Activated naive CD4-positive, alpha-beta T cell treated with anti-CD3 and anti-CD28 coated beads, Interleukin-2, amount 10 ng/mL, durations not matched to agents 7 days and 5 days (primary cell): ENCODE data around the gene SLC6A8.
"Not testable (repeated sequence)": the region's sequence is repeated elsewhere in the genome, so short reads cannot be mapped to it uniquely, and the experiment has no call there.

ENCODE experiments used
- CTCF ChIA-PET: fragments of 350-600 bp; sonication (Branson Sonifier 250); formaldehyde crosslinking; loops from one replicate; lab custom pipeline; 2021; ENCODE audit warnings: antibody characterized with exemption; lab: Charles Lee
- DNase-seq: peaks from one replicate; pipeline ENCODE4 v3.0.0-alpha.2; 2020
- H3K27ac Mint-ChIP-seq: one replicate; pipeline ENCODE4 v1.8.0; 2021; ENCODE audit warnings: mild to moderate bottlenecking, moderate library complexity, mixed read lengths
- H3K27me3 Mint-ChIP-seq: one replicate; pipeline ENCODE4 v1.8.0; 2021; ENCODE audit warnings: mild to moderate bottlenecking, mixed read lengths
- H3K36me3 Mint-ChIP-seq: one replicate; pipeline ENCODE4 v1.8.0; 2021; ENCODE audit warnings: mixed read lengths
- H3K4me1 Mint-ChIP-seq: one replicate; pipeline ENCODE4 v1.8.0; 2021; ENCODE audit warnings: mixed read lengths
- H3K4me3 Mint-ChIP-seq: one replicate; pipeline ENCODE4 v1.8.0; 2021; ENCODE audit warnings: mild to moderate bottlenecking, moderate library complexity, mixed read lengths
- H3K9me3 Mint-ChIP-seq: one replicate; pipeline ENCODE4 v1.8.0; 2021; ENCODE audit warnings: mixed read lengths

SLC6A8 gene

DNA sequence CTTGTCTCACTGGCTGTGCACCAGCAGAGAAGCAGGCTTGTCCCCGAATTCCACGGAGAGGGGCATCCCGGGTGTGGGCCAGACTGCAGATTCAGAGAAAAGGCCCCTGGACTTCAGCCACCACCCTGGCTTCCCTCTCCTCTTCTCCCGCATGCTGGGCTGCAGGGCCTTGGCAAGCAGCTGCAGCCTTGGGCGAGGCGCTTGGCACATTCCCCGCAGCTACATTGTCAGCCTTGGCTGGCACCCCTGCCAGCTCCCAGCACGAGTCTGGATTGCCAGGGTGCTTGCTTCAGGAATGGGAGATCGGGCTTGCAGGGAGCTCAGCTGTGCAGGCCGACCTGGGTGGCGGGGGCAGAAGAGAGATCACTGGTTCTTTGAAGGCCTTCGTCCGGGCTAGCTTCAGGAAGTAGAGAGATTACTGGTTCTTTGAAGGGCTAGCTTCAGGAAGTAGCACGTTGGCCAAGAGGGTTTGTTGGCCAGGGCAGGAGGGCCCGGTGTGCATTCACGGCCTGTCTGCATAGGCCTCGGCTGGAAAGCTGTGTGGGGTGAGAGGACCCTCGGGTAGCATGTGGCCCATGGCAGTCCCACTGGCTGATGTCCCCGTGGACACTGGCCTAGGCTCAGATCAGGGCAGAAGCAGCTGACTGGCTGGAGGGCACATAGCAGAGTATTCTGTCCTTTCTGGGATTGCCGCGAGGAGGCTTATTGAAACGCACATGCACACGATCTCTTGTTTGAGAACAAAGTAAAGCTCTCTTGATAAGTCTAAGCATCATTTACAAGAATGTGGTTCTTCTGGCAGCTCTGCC lies 39.6 kb downstream of the SLC6A8 start:
- no peak for DNase-seq
- Mint-ChIP-seq H3K4me1 (peaks cover 41% of the 10 kb centered on the region), H3K27me3 (no peaks in the 10 kb centered on the region), H3K27ac (peak overlapping the region; percentile 76), H3K4me3 (peak overlapping the region; percentile 67), H3K9me3 (peaks cover 9% of the 10 kb centered on the region), H3K36me3 (peaks cover 26% of the 10 kb centered on the region)
- CTCF ChIA-PET: no interaction called here

DNA sequence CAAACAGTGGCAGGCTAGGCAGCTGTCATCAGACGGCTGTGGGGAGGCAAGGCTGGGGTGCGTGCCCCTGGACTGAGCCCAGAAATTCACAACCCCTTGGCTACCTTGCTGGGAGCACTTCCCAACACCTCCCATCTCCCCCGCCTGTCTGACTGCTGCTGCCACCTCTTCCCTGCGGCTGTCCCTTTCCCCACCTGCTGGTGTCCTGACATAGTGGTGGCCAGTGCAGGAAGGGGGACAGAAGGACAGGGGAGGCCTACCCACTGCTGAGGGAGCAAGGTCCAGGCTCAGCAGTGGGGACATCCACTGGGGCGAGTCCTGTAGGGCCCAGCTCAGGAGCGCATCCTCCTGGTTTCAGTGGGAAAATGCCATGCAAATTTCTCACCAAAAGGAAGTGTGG lies 40.4 kb downstream of the SLC6A8 start:
- Mint-ChIP-seq H3K4me3 (peak overlapping the region; percentile 33), H3K4me1 (peaks cover 36% of the 10 kb centered on the region), H3K9me3 (peaks cover 9% of the 10 kb centered on the region), H3K27me3 (no peaks in the 10 kb centered on the region), H3K27ac (no peak overlapping the region), H3K36me3 (peaks cover 24% of the 10 kb centered on the region)
- CTCF ChIA-PET: no interaction called here
- no peak for DNase-seq

DNA sequence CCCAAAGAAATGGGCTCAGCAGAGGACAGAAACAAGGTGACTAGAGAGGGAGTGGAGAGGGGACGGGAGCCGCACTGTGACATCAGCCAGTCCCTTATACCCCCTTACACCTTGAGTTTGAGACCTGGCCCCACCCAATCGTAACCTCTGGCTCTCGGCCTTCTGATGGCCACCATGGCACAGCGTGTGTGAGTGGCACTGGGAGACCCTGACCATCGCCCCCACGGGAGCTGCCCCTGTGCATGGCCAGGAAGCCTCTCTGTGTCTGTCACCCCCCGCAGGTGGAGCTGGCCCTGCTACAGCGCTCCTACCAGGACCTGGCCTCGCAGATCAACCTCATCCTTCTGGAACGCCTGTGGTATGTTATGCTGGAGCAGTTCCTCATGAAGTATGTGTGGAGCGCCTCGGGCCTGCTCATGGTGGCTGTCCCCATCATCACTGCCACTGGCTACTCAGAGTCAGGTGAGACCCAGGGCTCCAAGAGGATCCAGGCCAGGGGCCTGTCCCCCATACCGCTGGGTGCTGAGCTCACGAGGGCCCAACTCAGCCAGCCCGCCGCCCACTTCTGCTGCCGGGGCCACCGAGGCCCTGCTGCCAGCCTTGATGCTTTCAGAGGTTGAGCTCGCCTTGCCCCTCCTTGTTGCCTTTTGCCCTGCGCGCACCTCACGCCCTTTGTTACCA lies 41.4 kb downstream of the SLC6A8 start:
- no peak overlapping the region for H3K4me3 Mint-ChIP-seq
- peaks cover 9% of the 10 kb centered on the region for H3K9me3 Mint-ChIP-seq
- no peak overlapping the region for H3K27ac Mint-ChIP-seq
- peaks cover 27% of the 10 kb centered on the region for H3K36me3 Mint-ChIP-seq
- peaks cover 36% of the 10 kb centered on the region for H3K4me1 Mint-ChIP-seq
- CTCF ChIA-PET: no interaction called here
- H3K27me3 Mint-ChIP-seq: no peaks in the 10 kb centered on the region
- DNase-seq: no peak

DNA sequence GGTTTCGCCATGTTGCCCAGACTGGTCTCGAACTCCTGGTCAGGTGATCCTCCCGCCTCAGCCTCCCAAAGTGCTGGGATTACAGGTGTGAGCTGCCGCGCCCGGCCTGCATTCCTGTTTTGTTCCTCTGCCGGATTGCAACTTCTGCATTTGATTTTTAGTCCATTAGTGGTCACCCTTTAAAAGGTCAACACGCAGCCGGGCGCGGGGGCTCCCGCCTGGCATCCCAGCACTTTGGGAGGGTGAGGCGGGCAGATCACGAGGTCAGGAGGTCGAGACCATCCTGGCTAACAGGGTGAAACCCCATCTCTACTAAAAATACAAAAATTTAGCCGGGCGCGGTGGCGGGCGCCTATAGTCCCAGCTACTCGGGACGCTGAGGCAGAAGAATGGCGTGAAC lies 42.4 kb downstream of the SLC6A8 start:
- H3K4me3 Mint-ChIP-seq, CTCF ChIA-PET: not testable (repeated sequence)
- H3K9me3 Mint-ChIP-seq: peaks cover 12% of the 10 kb centered on the region

DNA sequence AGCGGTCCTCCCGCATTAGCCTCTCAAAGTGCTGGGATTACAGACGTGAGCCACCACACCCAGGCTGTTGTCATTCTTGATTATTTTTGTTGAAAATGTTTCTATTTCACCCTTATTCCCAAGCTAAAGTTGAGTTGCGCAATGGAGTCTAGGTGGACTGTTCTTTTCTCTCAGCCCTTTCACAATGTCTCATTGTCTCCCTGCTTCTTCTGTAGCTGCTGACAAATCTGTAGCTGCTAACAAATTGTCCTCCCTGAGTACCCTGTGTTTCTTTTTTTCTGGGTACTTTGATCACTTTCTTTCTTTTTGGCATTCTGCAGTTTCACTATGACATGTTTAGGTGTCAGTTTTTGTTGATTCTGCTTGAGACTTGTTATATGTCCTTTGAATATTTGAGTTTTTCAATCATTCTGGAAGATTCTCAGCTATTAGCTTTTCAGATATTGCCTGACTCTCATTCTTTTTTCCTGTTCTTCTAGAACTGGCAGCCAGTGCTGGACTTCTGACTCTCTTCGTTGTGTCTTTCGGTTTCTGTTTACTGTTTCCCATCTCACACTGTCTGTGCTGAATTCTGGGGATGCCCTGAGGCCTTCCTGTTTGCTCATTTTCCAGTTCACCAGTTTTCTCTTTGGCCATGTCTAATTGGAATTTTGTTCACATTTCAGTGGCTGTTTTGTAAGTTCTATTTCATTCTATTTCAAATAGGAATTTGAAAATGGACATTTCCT lies 43.6 kb downstream of the SLC6A8 start:
- Mint-ChIP-seq H3K4me1 (peaks cover 44% of the 10 kb centered on the region), H3K27ac (peak overlapping the region; percentile 82), H3K9me3 (peaks cover 12% of the 10 kb centered on the region), H3K4me3 (no peak overlapping the region), H3K27me3 (no peaks in the 10 kb centered on the region), H3K36me3 (peaks cover 36% of the 10 kb centered on the region)
- DNase-seq: no peak
- CTCF ChIA-PET: no interaction called here

More for the DNA sequence above, 42.4 kb downstream of the SLC6A8 start:
- not testable (repeated sequence) for H3K27me3 Mint-ChIP-seq, H3K27ac Mint-ChIP-seq, DNase-seq
- peaks cover 40% of the 10 kb centered on the region for H3K4me1 Mint-ChIP-seq
- peaks cover 34% of the 10 kb centered on the region for H3K36me3 Mint-ChIP-seq

DNA sequence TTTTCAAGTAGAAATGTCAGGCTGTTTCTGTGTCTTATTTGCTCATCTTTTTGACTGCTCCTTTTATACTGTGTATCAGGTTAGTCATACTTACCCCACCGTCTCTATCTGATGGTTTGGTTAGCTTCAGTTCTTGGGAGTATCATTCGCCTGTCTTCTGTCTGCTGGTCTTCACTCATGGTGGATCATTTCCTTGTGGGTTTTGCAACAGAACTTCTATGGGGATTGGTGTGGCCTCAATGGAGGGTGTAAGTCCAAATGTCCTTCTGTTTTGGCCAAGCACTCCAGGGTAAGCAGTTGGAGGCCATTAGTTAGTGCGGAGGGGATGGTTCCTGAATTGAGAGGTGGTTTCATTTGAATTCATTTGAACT lies 44.1 kb downstream of the SLC6A8 start:
- peaks cover 12% of the 10 kb centered on the region for H3K9me3 Mint-ChIP-seq
- peaks cover 40% of the 10 kb centered on the region for H3K36me3 Mint-ChIP-seq
- peak overlapping the region; percentile 44 for H3K27ac Mint-ChIP-seq
- peaks cover 41% of the 10 kb centered on the region for H3K4me1 Mint-ChIP-seq
- CTCF ChIA-PET: no interaction called here
- H3K4me3 Mint-ChIP-seq: no peak overlapping the region
- no peak for DNase-seq
- H3K27me3 Mint-ChIP-seq: no peaks in the 10 kb centered on the region

DNA sequence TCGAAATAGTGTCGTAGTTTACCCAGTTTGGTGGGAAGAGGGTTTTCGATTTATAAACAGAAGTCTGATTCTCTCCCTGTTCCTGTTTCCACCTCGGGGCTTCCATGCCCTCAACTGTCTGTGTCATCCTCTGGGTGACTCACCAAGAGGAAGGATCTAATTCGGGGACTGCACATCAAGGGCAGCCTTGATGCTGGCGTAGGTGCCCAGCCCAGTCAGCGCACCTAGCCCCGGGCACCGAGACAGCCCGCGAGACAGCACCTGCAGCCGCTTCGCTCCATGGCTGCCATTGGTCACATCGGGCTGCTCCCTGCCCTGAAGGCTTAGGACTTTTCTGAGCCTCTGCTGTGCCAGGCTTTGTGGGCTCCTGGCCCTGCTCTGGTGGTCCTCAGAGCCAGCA lies 44.7 kb downstream of the SLC6A8 start:
- no peak for DNase-seq
- H3K27me3 Mint-ChIP-seq: no peaks in the 10 kb centered on the region
- peaks cover 12% of the 10 kb centered on the region for H3K9me3 Mint-ChIP-seq
- peaks cover 40% of the 10 kb centered on the region for H3K36me3 Mint-ChIP-seq
- CTCF ChIA-PET: no interaction called here
- H3K27ac Mint-ChIP-seq: peak overlapping the region; percentile 49
- H3K4me1 Mint-ChIP-seq: peaks cover 35% of the 10 kb centered on the region
- no peak overlapping the region for H3K4me3 Mint-ChIP-seq

DNA sequence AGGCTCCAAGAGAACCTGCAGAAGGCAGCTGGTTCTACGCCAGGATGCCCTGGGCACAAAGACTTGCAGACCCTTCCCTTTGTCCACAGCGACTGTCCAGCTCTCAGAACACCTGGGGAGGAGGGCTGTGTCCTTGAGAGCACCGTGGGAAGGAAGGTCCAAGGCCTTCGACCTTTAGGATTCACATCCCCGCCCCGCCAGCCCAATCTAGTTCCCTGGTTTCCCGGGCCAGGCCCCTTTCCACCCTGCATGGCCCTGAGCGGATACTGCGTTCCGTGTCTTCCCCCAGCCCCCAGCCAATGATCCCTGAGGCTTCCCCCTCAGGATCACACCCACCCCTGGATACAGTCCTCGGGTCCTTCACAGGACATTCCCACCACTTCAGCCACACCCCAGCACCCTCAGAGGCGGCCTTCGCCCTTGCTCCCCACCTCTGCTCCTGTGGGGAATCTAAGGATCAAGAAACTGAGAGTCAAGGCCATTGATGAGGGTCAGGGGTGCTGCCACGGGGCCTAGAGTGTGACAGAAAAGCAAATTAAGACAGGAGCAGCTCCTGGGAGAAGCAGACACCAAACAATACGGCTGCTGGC lies 46.0 kb downstream of the SLC6A8 start:
- CTCF ChIA-PET: no interaction called here
- Mint-ChIP-seq H3K27me3 (no peaks in the 10 kb centered on the region), H3K4me1 (peaks cover 27% of the 10 kb centered on the region), H3K36me3 (peaks cover 38% of the 10 kb centered on the region), H3K4me3 (no peak overlapping the region), H3K9me3 (peaks cover 12% of the 10 kb centered on the region), H3K27ac (no peak overlapping the region)
- no peak for DNase-seq

DNA sequence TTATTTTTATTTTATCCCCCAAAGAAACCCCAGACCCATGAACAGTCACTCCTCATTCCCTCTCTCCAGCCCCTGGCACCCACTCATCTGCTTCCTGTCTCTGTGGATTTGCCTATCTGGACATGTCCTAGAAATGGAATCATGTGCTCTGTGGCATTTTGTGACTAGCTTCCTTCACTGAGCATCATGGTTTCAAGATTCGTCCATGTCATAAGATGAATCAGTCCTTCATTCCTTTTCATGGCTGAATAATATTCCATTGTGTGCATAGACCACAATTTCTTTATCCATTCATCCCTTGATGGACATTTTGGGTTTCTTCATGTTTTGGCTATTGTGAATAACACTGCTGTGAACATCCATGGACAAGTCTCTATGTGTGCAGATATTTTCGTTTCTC lies 47.1 kb downstream of the SLC6A8 start:
- CTCF ChIA-PET: no interaction called here
- no peak overlapping the region for H3K4me3 Mint-ChIP-seq
- peaks cover 34% of the 10 kb centered on the region for H3K36me3 Mint-ChIP-seq
- peak overlapping the region; percentile 31 for H3K27ac Mint-ChIP-seq
- H3K27me3 Mint-ChIP-seq: no peaks in the 10 kb centered on the region
- peaks cover 35% of the 10 kb centered on the region for H3K4me1 Mint-ChIP-seq
- peaks cover 12% of the 10 kb centered on the region for H3K9me3 Mint-ChIP-seq
- DNase-seq: no peak

DNA sequence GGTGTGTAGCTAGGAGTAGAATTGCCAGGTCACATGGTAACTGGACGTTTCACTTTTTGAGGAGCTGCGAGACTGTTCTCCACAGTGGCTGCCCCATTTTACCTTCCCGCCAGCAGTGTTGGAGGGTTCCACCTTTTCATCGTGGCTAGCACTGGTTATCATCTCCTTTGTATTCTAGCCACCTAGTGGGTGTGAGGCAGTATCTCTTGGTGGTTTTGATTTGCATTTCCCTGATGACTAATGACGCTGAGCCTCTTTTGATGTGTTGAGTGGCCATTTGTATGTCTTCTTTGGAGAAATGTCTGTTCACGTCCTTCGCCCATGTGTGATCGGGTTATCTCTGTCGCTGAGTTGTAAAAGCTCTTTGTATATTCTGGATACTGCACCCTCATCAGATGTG lies 47.5 kb downstream of the SLC6A8 start:
- Mint-ChIP-seq H3K27ac (no peak overlapping the region), H3K4me1 (peaks cover 39% of the 10 kb centered on the region), H3K27me3 (no peaks in the 10 kb centered on the region), H3K36me3 (peaks cover 36% of the 10 kb centered on the region), H3K4me3 (no peak overlapping the region), H3K9me3 (peaks cover 12% of the 10 kb centered on the region)
- no peak for DNase-seq
- CTCF ChIA-PET: no interaction called here

DNA sequence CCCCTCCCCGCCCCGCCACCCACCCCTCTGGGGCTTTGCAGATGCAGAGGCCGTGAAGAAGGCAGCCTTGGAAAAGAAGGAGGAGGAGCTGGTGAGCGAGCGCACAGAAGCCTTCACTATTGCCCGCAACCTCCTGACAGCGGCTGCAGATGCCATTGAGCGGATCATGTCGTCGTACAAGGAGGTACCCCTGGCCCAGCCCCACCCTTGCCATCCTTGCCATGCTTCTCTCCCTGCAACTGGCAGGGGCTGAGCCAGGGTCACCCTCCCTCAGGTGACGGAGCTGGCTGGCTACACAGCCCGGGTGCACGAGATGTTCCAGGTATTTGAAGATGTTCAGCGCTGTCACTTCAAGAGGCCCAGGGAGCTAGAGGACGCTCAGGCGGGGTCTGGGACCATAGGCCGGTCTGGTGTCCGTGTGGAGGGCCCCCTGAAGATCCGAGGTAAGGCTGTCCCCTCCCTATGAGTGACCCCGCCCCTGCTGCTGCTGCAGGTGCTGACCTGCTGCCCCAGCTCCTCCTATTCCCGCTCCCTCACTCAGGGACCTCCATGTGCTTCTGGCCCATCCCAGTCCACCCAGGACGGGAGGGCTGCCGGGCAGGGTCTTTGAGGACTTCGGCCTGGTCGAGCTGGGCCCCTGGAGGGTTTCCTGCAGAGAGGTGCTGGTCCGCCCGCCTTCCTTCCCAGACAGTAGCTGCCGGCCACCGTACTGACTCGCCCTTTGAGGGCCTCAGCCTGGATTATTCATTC lies 48.5 kb downstream of the SLC6A8 start:
- peaks cover 33% of the 10 kb centered on the region for H3K36me3 Mint-ChIP-seq
- no peak overlapping the region for H3K4me3 Mint-ChIP-seq
- peaks cover 11% of the 10 kb centered on the region for H3K9me3 Mint-ChIP-seq
- DNase-seq: no peak
- peak overlapping the region; percentile 17 for H3K27ac Mint-ChIP-seq
- H3K4me1 Mint-ChIP-seq: peaks cover 40% of the 10 kb centered on the region
- no peaks in the 10 kb centered on the region for H3K27me3 Mint-ChIP-seq
- CTCF ChIA-PET: interaction anchor here (1.3 kb wide), 1 partner anchor 27 kb away, joined by 3 read pairs; no protein-coding TSS in a partner anchor

DNA sequence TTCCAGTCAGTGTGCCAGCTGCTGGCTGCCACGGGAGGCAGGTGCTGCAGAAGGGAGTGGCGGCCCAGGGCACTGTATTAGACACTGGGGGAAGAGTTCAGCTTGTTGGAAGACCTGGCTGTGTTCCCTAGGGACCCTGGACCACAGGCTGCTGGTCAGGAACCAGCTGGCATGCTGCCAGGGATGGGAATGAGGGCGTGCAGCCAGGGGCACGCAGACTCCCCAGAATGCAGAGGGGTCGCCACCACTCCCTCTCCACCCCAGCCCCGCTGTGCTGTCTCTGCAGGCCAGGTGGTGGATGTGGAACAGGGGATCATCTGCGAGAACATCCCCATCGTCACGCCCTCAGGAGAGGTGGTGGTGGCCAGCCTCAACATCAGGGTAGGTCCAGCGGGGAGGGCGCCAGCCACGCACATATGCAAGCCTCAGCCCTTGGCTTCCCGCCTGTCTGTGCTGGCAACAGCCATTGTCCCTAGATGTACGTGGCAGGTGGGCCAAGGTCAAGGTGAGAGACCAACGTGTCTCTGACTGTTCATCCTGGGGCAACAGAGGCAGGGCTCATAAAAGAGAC lies 49.2 kb downstream of the SLC6A8 start:
- peaks cover 38% of the 10 kb centered on the region for H3K4me1 Mint-ChIP-seq
- no peak overlapping the region for H3K27ac Mint-ChIP-seq
- H3K4me3 Mint-ChIP-seq: no peak overlapping the region
- H3K27me3 Mint-ChIP-seq: no peaks in the 10 kb centered on the region
- peaks cover 3% of the 10 kb centered on the region for H3K9me3 Mint-ChIP-seq
- CTCF ChIA-PET: interaction anchor here (1.3 kb wide), 1 partner anchor 26 kb away, joined by 3 read pairs; no protein-coding TSS in a partner anchor
- no peak for DNase-seq
- peaks cover 26% of the 10 kb centered on the region for H3K36me3 Mint-ChIP-seq

DNA sequence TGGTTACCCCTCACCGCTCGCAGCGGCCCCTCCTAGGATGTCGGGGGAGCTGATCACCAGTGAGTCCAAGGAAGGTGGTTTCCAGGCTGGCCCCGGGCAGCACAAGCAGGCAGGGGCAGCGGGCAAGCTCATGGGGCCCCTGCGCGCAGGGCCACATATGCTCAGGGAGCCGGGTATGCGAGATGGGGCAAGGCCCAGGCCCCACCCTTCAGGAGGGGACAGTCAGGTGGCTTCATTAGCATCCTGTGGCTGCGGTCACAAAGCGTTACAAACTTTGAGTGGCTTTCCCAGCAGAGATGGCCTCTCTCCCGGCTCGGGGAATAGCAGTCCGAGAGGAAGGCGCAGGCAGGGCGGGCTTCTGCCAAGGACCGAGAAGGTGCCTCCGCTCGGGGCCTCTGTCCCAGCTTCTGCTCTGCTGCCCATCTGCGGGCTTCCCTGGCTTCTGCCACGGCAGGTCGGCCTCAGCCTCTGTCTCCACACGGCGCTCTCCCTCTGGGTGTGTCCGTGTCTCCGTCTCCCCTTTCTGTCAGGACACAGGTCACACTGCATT lies 50.4 kb downstream of the SLC6A8 start:
- H3K9me3 Mint-ChIP-seq: peaks cover 3% of the 10 kb centered on the region
- H3K36me3 Mint-ChIP-seq: peaks cover 22% of the 10 kb centered on the region
- CTCF ChIA-PET: no interaction called here
- H3K4me1 Mint-ChIP-seq: peaks cover 38% of the 10 kb centered on the region
- DNase-seq: no peak
- H3K4me3 Mint-ChIP-seq: no peak overlapping the region
- no peak overlapping the region for H3K27ac Mint-ChIP-seq
- H3K27me3 Mint-ChIP-seq: no peaks in the 10 kb centered on the region
